ENCODE data around the gene PRKN.

DNA sequence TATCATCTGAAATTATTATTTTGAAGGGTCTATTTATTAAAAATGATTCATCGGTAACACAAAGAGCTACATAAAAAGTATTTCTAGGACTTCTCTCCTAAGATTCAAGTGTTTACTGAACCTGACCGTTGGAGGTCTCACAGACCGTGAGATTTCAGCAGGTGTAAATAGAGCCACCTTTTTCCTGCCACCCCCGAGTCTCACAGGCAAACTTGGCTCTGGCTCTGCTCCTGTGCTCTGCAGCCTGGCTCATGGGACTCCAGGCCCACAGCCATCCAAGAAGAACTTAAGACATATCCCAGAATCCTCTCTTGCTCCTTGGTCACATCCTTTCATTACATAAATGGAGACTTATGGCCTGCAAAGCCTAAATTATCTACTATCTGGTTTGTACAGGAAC, 1385.9 kb downstream of the PRKN start:
- TF ChIP-seq, protein P1, sequence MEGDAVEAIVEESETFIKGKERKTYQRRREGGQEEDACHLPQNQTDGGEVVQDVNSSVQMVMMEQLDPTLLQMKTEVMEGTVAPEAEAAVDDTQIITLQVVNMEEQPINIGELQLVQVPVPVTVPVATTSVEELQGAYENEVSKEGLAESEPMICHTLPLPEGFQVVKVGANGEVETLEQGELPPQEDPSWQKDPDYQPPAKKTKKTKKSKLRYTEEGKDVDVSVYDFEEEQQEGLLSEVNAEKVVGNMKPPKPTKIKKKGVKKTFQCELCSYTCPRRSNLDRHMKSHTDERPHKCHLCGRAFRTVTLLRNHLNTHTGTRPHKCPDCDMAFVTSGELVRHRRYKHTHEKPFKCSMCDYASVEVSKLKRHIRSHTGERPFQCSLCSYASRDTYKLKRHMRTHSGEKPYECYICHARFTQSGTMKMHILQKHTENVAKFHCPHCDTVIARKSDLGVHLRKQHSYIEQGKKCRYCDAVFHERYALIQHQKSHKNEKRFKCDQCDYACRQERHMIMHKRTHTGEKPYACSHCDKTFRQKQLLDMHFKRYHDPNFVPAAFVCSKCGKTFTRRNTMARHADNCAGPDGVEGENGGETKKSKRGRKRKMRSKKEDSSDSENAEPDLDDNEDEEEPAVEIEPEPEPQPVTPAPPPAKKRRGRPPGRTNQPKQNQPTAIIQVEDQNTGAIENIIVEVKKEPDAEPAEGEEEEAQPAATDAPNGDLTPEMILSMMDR (IDR thresholded peaks at IDR 0.05; ENCODE audit: low read length) = no peak
- TF ChIP-seq EZH2 (IDR thresholded peaks at IDR 0.05; ENCODE audit: borderline replicate concordance, low read length) = no peak

All from OCI-LY1 (cell line).